Right ventricle myocardium inferior (tissue), 1 donor: ENCODE measurements around the gene SMURF2. TPM values are rescaled to one million over a fixed set of nuclear protein-coding genes. Genes with fewer than 3 reads are reported as not detected.
"Not testable (repeated sequence)": the region's sequence is repeated elsewhere in the genome, so short reads cannot be mapped to it uniquely, and the experiment has no call there.

Source experiments
- ATAC-seq: fragments of 200-7000 bp; cut with Tn5 transposase; one replicate; pipeline ENCODE4 v1.9.1; 2020; ENCODE audit warnings: mild to moderate bottlenecking, moderate library complexity
- DNase-seq: peaks from one replicate; pipeline ENCODE4 v3.0.0; 2021; ENCODE audit errors: missing footprints
- intact Hi-C: fragments of 100-400 bp; cut with DNase I; formaldehyde crosslinking; loops from one replicate; pipeline ENCODE4 v1.11.0; 2022
- total RNA-seq: library from RNA; stranded (reverse); fragmentation: NEBNext Ultra II Directional; extraction: Animal tissue kit (Norgen Biotek cat#: 25700); gene quantifications from one replicate; pipeline ENCODE4 v1.2.1, GENCODE V29; 2021
- donor health status: DM: no; HTN: yes; CAD: no; lungs with severe emphysema.

The SMURF2 gene
- total RNA-seq, 1 donor from 2014 or later, result 12.3 TPM

GRCh38 chr17:64670843-64671590 lies 8.9 kb upstream of the SMURF2 start:
- ATAC-seq, intact Hi-C loops, DNase-seq: not testable (repeated sequence)

DNA sequence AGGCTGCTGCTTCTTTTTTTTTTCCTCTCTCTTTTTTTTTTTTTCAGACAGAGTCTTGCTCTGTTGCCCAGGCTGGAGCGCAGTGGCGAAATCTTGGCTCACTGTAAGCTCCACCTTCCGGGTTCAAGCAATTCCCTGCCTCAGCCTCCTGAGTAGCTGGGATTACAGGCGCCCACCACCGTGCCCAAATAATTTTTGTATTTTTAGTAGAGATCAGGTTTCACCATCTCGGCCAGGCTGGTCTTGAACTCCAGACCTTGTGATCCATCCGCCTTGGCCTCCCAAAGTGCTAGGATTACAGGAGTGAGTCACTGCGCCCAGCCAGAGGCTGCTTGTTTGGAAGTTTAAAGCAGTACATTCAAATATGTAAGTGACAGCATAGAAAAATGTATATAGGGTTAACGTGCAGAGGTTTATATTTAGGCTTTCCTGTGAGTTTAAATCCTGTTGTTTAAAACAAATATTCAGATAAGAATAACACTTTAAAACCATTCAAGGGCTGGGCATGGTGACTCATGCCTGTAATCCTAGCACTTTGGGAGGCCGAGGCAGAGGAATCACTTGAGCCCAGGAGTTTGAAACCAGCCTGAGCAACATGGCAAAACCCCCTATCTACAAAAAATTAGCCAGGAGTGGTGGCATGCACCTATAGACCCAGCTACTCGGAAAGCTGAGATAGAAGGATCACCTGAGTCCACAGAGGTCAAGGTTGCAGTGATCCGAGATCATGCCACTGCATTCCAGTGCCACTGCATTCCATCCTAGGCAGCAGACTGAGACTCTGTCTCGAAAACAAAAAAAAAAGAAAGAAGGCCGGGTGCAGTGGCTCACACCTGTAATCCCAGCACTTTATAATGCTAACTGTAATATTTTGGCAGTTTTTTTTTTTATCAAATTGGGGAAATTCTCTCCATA lies 6.0 kb upstream of the SMURF2 start:
- ATAC-seq, intact Hi-C loops: not testable (repeated sequence)

DNA sequence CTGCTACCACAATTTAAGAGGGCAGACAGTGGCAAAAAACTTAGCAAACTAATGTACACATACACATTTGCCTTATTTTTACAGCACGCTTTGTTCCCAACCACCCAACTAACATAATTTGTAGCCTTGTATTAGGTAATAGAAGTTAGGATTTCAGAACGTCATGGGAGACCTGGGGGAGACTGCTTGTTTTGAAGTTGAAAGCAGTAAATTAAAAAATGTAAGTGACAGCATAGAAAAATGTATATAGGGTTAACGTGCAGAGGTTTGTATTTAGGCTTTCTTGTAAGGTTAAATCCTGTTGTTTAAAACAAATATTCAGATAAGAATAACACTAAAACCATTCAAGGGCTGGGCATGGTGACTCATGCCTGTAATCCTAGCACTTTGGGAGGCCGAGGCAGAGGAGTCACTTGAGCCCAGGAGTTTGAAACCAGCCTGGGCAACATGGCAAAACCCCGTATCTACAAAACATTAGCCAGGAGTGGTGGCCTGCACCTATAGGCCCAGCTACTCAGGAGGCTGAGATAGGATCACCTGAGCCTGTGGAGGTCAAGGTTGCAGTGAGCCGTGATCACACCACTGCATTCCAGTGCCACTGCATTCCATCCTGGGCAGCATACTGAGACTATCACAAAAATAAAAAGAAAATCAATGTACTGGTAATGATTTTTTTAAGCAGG lies 2.3 kb upstream of the SMURF2 start:
- intact Hi-C loops, result loop anchor here (5.0 kb wide), 1 partner anchor 73 kb away; no protein-coding TSS in a partner anchor
- DNase-seq, ATAC-seq: not testable (repeated sequence)

More for the DNA sequence above, 6.0 kb upstream of the SMURF2 start:
- not testable (repeated sequence) for DNase-seq

DNA sequence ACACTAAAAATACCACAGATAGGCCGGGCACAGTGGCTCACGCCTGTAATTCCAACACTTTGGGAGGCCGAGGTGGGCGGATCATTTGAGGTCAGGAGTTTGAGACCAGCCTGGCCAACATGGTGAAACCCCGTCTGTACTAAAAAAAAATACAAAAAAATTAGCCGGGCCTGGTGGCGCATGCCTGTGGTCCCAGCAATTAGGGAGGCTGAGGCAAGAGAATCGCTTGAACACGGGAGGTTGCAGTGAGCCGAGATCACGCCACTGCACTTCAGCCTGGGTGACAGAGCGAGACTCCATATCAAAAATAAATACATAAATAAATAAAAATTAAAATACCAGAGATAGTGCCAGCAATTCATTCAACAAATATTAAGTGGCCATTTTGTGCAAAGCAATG lies 1.7 kb upstream of the SMURF2 start:
- not testable (repeated sequence) for DNase-seq, ATAC-seq
- intact Hi-C loops, result loop anchor here (5.0 kb wide), 1 partner anchor 73 kb away; no protein-coding TSS in a partner anchor

DNA sequence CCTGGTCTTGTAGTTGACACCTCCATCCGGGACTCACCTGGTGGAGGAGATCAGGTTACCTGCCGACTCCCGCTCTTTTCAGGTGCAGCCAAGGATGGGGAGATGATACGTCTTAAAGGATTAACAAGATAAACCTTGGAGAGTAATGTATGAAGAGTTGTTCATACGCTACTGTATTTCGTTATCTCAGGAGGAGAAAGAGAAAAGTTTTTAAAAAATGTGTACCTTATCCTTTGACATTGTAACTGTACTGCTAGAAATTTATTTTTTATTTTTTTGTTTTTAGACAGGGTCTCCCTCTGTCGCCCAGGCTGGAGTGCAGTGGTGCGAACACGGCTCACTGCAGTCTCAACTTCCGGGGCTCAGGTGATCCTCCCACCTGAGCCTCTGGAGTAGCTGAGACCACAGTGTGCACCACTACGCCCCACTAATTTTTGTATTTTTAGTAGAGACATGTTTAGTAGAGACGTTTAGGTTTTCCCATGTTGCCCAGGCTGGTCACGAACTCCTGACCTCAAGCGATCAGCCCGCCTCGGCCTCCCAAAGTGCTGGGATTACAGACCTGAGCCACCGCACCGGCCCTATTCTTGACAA lies 764 bp upstream of the SMURF2 start:
- intact Hi-C loops, result loop anchor here (5.0 kb wide), 1 partner anchor 74 kb away; no protein-coding TSS in a partner anchor
- ATAC-seq, result no peak

DNA sequence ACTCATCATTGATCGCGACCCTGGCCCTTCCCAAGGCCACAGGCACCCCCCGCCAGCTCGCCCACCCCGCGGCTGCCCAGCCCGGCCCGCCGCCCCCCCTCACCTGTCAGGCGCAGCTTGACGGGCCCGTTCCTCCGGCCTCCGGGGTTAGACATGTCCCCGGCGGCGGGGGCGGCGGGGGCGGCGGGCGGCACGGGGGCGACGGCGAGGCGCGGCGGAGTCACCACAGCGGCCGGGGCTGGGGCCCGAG lies 456 bp downstream of the SMURF2 start:
- ATAC-seq (peak; percentile 29), DNase-seq (peak; percentile 71)
- intact Hi-C loops, result loop anchor here (5.0 kb wide), 1 partner anchor 76 kb away; no protein-coding TSS in a partner anchor

More for the DNA sequence above, 764 bp upstream of the SMURF2 start:
- no peak for DNase-seq

DNA sequence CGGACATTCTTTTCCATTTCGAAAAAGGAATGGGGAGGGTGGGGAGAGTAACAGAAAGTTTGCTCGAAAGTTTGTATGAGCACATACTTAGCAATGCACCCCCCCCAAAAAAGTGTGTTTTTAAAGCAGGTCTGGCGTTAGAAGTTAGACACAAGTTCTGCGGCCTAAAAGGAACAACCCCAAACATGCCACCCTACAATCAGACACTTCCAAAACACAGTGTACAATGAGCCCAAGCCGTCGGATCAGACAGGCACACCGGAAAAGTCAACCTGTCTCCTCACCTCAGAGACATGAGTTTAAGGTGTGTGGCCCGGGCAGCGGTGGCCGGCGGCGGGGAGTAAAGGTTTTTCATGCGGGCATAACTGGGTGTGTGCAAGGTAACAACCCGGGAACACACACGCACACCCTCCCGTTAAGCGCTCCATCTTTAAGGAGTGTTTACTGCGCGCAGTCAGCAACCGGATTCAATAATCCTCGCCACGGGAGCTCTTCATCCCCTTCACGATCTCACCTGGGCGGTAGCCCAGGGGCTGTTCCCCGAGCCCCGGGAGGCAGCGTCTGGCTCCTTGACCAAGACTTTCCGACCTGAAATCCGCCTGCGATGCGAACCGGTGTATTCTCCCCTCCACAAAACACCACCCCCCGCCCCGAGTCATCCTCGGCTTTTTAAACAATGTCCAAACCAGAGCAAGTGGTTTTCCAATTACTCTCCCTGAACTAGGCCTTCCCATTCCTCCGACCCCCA lies 955 bp downstream of the SMURF2 start:
- ATAC-seq, result not testable (repeated sequence)
- intact Hi-C loops, result loop anchor here (5.0 kb wide), 1 partner anchor 76 kb away; no protein-coding TSS in a partner anchor
- DNase-seq, result peak; percentile 71

DNA sequence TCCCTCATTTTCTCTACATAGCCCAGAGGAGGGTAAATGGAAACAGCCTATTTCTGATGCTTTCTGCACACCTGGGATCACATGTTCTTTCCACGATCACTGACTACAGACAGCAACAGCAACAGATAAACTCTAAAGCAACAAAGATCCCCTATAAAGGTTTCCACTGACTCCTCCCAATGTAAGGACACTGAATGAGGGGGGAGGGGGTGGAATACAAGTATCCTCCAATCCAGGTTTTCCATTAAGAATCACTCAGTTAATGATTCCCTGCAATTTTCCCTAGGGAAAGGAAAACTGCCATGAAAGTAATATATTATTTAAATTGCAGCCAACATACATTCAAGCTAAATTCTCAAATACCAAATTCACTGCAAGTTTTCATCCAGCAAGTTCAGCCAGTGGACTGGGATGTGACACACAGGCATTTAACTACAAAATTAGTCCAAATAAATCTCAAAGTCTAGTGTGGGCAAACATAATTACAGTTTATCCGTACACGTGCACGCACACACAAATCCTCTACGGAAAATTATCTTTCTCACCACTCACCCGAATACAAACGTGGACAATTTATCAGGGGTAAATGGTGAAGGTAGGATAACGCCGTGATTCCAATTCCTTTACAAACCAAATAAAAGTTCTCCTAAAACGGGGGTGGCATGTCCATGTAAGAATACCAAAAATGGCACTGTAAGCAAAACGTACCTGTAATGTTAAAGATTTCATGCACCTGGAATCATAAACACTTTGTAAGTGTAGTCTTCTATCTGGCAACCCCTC lies 1.7 kb downstream of the SMURF2 start:
- not testable (repeated sequence) for ATAC-seq, DNase-seq
- intact Hi-C loops, result loop anchor here (5.0 kb wide), 1 partner anchor 77 kb away; no protein-coding TSS in a partner anchor

DNA sequence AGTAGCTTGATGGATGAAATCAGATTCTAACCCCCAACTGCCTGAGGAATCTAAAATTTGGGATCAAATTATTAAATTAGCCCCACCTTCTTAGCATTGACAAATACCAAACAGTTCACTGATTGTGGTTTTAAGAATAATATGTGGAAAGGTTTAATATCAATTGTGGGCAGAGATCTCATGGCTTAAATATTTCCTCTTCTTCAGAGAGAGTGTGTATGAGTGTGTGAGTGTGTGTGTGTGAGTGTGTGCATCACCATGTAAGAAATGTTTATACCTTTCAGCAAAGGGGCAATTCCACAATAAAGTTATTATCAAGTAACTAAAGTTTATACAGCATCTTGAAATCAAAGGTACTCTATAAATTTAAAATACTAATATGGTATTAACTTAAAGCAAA lies 3.2 kb downstream of the SMURF2 start:
- DNase-seq (no peak), ATAC-seq (no peak)
- intact Hi-C loops, result no loop called here

- DNase-seq, result no peak
Measured at GRCh38 chr17:64657610-64658125, 4.4 kb downstream of the SMURF2 start.

GRCh38 chr17:64655704-64656103 lies 6.4 kb downstream of the SMURF2 start:
- no peak for ATAC-seq
- intact Hi-C loops, result no loop called here
- no peak for DNase-seq

More at GRCh38 chr17:64657610-64658125, 4.4 kb downstream of the SMURF2 start:
- intact Hi-C loops, result no loop called here
- no peak for ATAC-seq

GRCh38 chr17:64653985-64654355 lies 8.1 kb downstream of the SMURF2 start:
- intact Hi-C loops, result no loop called here
- DNase-seq (no peak), ATAC-seq (no peak)

DNA sequence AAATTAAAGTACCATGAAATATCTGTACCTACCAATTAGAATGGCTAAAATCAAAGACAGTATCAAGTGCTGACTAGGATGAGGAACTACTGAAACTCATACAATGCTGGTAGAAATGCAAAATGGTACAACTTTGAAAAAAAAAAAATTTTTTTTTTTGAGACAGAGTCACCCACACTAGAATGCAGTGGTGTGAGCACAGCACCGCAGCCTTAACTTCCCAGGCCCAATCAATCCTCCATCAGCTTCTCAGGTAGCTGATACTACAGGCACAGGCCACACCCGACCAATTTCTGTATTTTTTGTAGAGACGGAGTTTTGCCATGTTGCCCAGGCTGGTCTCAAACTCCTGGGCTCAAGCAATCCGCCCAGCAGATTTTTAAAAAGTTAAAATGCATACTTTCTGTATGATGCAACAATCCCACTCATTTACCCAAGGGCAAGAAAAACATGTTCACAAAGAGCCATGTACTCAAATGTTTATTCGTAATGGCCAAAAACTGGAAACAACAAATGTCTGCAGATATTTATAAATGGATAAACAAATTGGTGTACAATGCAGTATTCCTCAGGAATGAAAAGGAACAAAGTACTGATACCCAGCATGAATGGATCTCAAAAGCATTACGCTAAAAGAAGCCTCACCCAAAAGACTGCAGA lies 8.7 kb downstream of the SMURF2 start:
- ATAC-seq (no peak), DNase-seq (no peak)
- intact Hi-C loops, result no loop called here

DNA sequence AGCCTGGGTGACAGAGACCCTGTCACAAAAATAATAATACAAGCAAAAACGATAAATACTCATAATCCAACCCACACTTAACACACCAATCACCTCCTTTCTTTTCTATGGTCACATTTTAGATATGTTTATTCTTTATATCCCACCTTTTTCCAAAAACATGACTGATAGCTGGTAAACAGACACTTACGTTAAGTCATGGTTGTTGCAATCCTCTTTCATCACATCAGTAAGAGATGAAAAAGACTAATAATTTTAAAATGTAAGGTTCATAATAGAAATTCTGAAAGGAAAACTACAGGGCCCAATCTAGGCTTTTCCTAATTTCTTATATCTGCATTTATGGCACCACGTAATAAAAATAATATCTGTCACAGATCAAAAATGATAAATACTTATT lies 10.2 kb downstream of the SMURF2 start:
- DNase-seq (no peak), ATAC-seq (no peak)
- intact Hi-C loops, result no loop called here

GRCh38 chr17:64648234-64648633 lies 13.9 kb downstream of the SMURF2 start:
- ATAC-seq (no peak), DNase-seq (no peak)
- intact Hi-C loops, result loop anchor here (5.0 to 10.0 kb wide), 2 partner anchors 143 to 226 kb away; partner anchors contain the start of genes CEP95 and DDX5

GRCh38 chr17:64647817-64648216 lies 14.3 kb downstream of the SMURF2 start:
- intact Hi-C loops, result loop anchor here (5.0 to 10.0 kb wide), 2 partner anchors 143 to 226 kb away; partner anchors contain the start of genes CEP95 and DDX5
- no peak for DNase-seq
- no peak for ATAC-seq
